Skeletal muscle tissue (tissue), 4 donors: Measurements from ENCODE around the gene C2CD4D. TPM values are rescaled to one million over a fixed set of nuclear protein-coding genes. Genes with fewer than 3 reads are reported as not detected.

ENCODE experiments used
- H3K27ac ChIP-seq: one replicate; pipeline ENCODE4 v1.7.0; 2013; ENCODE audit warnings: mild to moderate bottlenecking, low read depth, low read length, inconsistent platforms
- H3K27me3 ChIP-seq, 3 donors: one replicate each; pipeline ENCODE4 v1.7.0; 2013; ENCODE audit warnings: low read length in 3 of 3; ENCODE audit not compliant: control insufficient read depth in 3 of 3, insufficient read depth in 3 of 3
- H3K36me3 ChIP-seq, 3 donors: one replicate each; pipeline ENCODE4 v1.7.0; 2013; ENCODE audit warnings: low read length in 3 of 3; ENCODE audit not compliant: control insufficient read depth in 3 of 3, insufficient read depth in 3 of 3
- H3K4me1 ChIP-seq, 3 donors: one replicate each; pipeline ENCODE4 v1.7.0; 2013; ENCODE audit warnings: low read length in 3 of 3, mild to moderate bottlenecking in 3 of 3; ENCODE audit not compliant: control insufficient read depth in 3 of 3, insufficient read depth in 3 of 3
- H3K4me3 ChIP-seq, 3 donors: one replicate each; pipeline ENCODE4 v1.7.0; 2013; ENCODE audit warnings: low read length in 3 of 3
- H3K9ac ChIP-seq, 3 donors: one replicate each; pipeline ENCODE4 v1.7.0; 2013; ENCODE audit warnings: low read length in 3 of 3, mild to moderate bottlenecking in 3 of 3, moderate library complexity in 2 of 3, low read depth in 1 of 3
- H3K9me3 ChIP-seq, 3 donors: one replicate each; pipeline ENCODE4 v1.7.0; 2013; ENCODE audit warnings: low read length in 3 of 3; ENCODE audit not compliant: control insufficient read depth in 3 of 3
- total RNA-seq: library from RNA; depleted of rRNA; stranded (reverse); fragments of >200 nt; gene quantifications from one replicate; pipeline ENCODE4 v1.2.3, GENCODE V29; 2014
- donor health status: Osteomylitis.

Gene C2CD4D
- total RNA-seq, 1 donor from 2014 or later = not detected

- H3K4me1 ChIP-seq = peaks cover 57 to 91% (median 78%) of the 10 kb centered on the region in 3 donors
- H3K4me3 ChIP-seq = peak overlapping the region; percentile 7 to 87 (median 85)
- peaks cover 4 to 8% (median 7%) of the 10 kb centered on the region in 3 donors for H3K36me3 ChIP-seq
- peak overlapping the region; percentile 96 for H3K27ac ChIP-seq
- no peaks in the 10 kb centered on the region for H3K27me3 ChIP-seq
- peak overlapping the region in 1 of 3 donors; percentile 81 for H3K9ac ChIP-seq
- H3K9me3 ChIP-seq = no peaks in the 10 kb centered on the region
These were observed 10.1 kb downstream of the C2CD4D start for GRCh38 chr1:151829352-151830046.

GRCh38 chr1:151828921-151829320 is 10.7 kb downstream of the C2CD4D start:
- H3K36me3 ChIP-seq = peaks cover 4 to 8% (median 7%) of the 10 kb centered on the region in 3 donors
- peak overlapping the region in 1 of 3 donors; percentile 87 for H3K4me3 ChIP-seq
- peak overlapping the region; percentile 2 for H3K27ac ChIP-seq
- H3K9ac ChIP-seq = peak overlapping the region in 1 of 3 donors; percentile 81
- no peaks in the 10 kb centered on the region for H3K9me3 ChIP-seq
- H3K4me1 ChIP-seq = peaks cover 57 to 88% (median 79%) of the 10 kb centered on the region in 3 donors
- H3K27me3 ChIP-seq = no peaks in the 10 kb centered on the region

GRCh38 chr1:151827853-151828252 is 11.8 kb downstream of the C2CD4D start:
- H3K27ac ChIP-seq = peak overlapping the region; percentile 7
- no peaks in the 10 kb centered on the region for H3K9me3 ChIP-seq
- H3K4me1 ChIP-seq = peaks cover 50 to 78% (median 74%) of the 10 kb centered on the region in 3 donors
- H3K9ac ChIP-seq = peak overlapping the region in 1 of 3 donors; percentile 62
- no peak overlapping the region for H3K4me3 ChIP-seq
- H3K36me3 ChIP-seq = peaks cover 4 to 13% (median 11%) of the 10 kb centered on the region in 3 donors
- no peaks in the 10 kb centered on the region for H3K27me3 ChIP-seq

- Histone ChIP-seq H3K4me3 (peak overlapping the region; percentile 3 to 56 (median 35)), H3K36me3 (peaks cover 4 to 11% (median 11%) of the 10 kb centered on the region in 3 donors), H3K27me3 (no peaks in the 10 kb centered on the region), H3K9me3 (no peaks in the 10 kb centered on the region), H3K9ac (peak overlapping the region; percentile 29 to 78 (median 33)), H3K4me1 (peaks cover 40 to 72% (median 64%) of the 10 kb centered on the region in 3 donors), H3K27ac (peak overlapping the region; percentile 75)
These were observed 13.6 kb downstream of the C2CD4D start for GRCh38 chr1:151825751-151826660.

GRCh38 chr1:151825204-151825603 is 14.4 kb downstream of the C2CD4D start:
- H3K27me3 ChIP-seq = no peaks in the 10 kb centered on the region
- peak overlapping the region; percentile 75 for H3K27ac ChIP-seq
- H3K4me3 ChIP-seq = peak overlapping the region in 1 of 3 donors; percentile 29
- no peaks in the 10 kb centered on the region for H3K9me3 ChIP-seq
- H3K36me3 ChIP-seq = peaks cover 4 to 11% (median 11%) of the 10 kb centered on the region in 3 donors
- H3K4me1 ChIP-seq = peaks cover 45 to 75% (median 64%) of the 10 kb centered on the region in 3 donors
- peak overlapping the region in 2 of 3 donors; percentile 33 to 78 for H3K9ac ChIP-seq

GRCh38 chr1:151823175-151823574 is 16.4 kb downstream of the C2CD4D start:
- H3K9ac ChIP-seq = peak overlapping the region in 1 of 3 donors; percentile 25
- H3K4me3 ChIP-seq = no peak overlapping the region
- peaks cover 3 to 15% (median 9%) of the 10 kb centered on the region in 3 donors for H3K36me3 ChIP-seq
- H3K9me3 ChIP-seq = no peaks in the 10 kb centered on the region
- H3K4me1 ChIP-seq = peaks cover 34 to 66% (median 56%) of the 10 kb centered on the region in 3 donors
- no peaks in the 10 kb centered on the region for H3K27me3 ChIP-seq
- H3K27ac ChIP-seq = no peak overlapping the region

GRCh38 chr1:151822404-151822803 is 17.2 kb downstream of the C2CD4D start:
- peak overlapping the region in 1 of 3 donors; percentile 25 for H3K9ac ChIP-seq
- no peak overlapping the region for H3K27ac ChIP-seq
- H3K4me3 ChIP-seq = no peak overlapping the region
- no peaks in the 10 kb centered on the region for H3K27me3 ChIP-seq
- H3K9me3 ChIP-seq = no peaks in the 10 kb centered on the region
- peaks cover 0 to 15% (median 10%) of the 10 kb centered on the region in 3 donors for H3K36me3 ChIP-seq
- peaks cover 31 to 60% (median 52%) of the 10 kb centered on the region in 3 donors for H3K4me1 ChIP-seq

- H3K9me3 ChIP-seq = no peaks in the 10 kb centered on the region
- no peak overlapping the region for H3K4me3 ChIP-seq
- H3K4me1 ChIP-seq = peaks cover 24 to 47% (median 40%) of the 10 kb centered on the region in 3 donors
- no peak overlapping the region for H3K27ac ChIP-seq
- no peak overlapping the region for H3K9ac ChIP-seq
- no peaks in the 10 kb centered on the region for H3K27me3 ChIP-seq
- peaks cover 12 to 24% (median 18%) of the 10 kb centered on the region in 3 donors for H3K36me3 ChIP-seq
These were observed 18.7 kb downstream of the C2CD4D start for GRCh38 chr1:151820940-151821339.

GRCh38 chr1:151819976-151820623 is 19.5 kb downstream of the C2CD4D start:
- peaks cover 17 to 39% (median 31%) of the 10 kb centered on the region in 3 donors for H3K4me1 ChIP-seq
- H3K9me3 ChIP-seq = no peaks in the 10 kb centered on the region
- no peaks in the 10 kb centered on the region for H3K27me3 ChIP-seq
- no peak overlapping the region for H3K9ac ChIP-seq
- no peak overlapping the region for H3K27ac ChIP-seq
- H3K4me3 ChIP-seq = no peak overlapping the region
- peaks cover 16 to 31% (median 24%) of the 10 kb centered on the region in 3 donors for H3K36me3 ChIP-seq
